Astrocyte (in vitro differentiated cells and primary cell): ENCODE measurements around the gene CORT. TPM values are rescaled to one million over a fixed set of nuclear protein-coding genes. Genes with fewer than 3 reads are reported as not detected.
A peak's percentile ranks its signal among the peaks of the same experiment; 100 is the strongest.

Experiments used
- DNase-seq: peaks from one replicate; pipeline ENCODE4 v3.0.0-alpha.2; 2010; ENCODE audit warnings: low read depth
- FAIRE-seq: peaks from 2 replicates; lab custom pipeline; 2011; peaks lifted over from hg19 to GRCh38; lab: Jason Lieb, UNC
- H2AFZ ChIP-seq: 2 replicates; pipeline ENCODE4 v1.6.0; 2012; ENCODE audit warnings: low read depth, low read length, inconsistent platforms
- H3K27ac ChIP-seq: 2 replicates; pipeline ENCODE4 v1.5.1; 2011; ENCODE audit warnings: low read depth, low read length, inconsistent platforms
- H3K27me3 ChIP-seq: 2 replicates; pipeline ENCODE4 v1.6.0; 2011; ENCODE audit warnings: low read length, inconsistent platforms; ENCODE audit not compliant: insufficient read depth
- H3K36me3 ChIP-seq: 2 replicates; pipeline ENCODE4 v1.5.1; 2011; ENCODE audit warnings: low read length, inconsistent platforms; ENCODE audit not compliant: insufficient read depth
- H3K4me1 ChIP-seq: 2 replicates; pipeline ENCODE4 v1.5.1; 2011; ENCODE audit warnings: low read length, inconsistent platforms; ENCODE audit not compliant: insufficient read depth
- H3K4me2 ChIP-seq: 2 replicates; pipeline ENCODE4 v1.6.0; 2012; ENCODE audit warnings: low read length, inconsistent platforms
- H3K4me3 ChIP-seq: 2 replicates; pipeline ENCODE4 v1.5.1; 2011; ENCODE audit warnings: low read depth, mild to moderate bottlenecking, low read length, inconsistent platforms; ENCODE audit not compliant: insufficient read depth
- H3K79me2 ChIP-seq: 2 replicates; pipeline ENCODE4 v1.6.0; 2012; ENCODE audit warnings: mild to moderate bottlenecking, low read length, inconsistent platforms; ENCODE audit not compliant: insufficient read depth
- H3K9ac ChIP-seq: 2 replicates; pipeline ENCODE4 v1.6.0; 2012; ENCODE audit warnings: mild to moderate bottlenecking, low read length, inconsistent platforms
- H3K9me3 ChIP-seq: 2 replicates; pipeline ENCODE4 v1.5.1; 2012; ENCODE audit warnings: low read depth, mild to moderate bottlenecking, low read length, inconsistent platforms; ENCODE audit not compliant: insufficient read depth
- H4K20me1 ChIP-seq: 2 replicates; pipeline ENCODE4 v1.6.0; 2012; ENCODE audit warnings: low read length, inconsistent platforms; ENCODE audit not compliant: insufficient read depth
- H3K27ac Mint-ChIP-seq: one replicate; pipeline ENCODE4 v1.8.0; 2021; ENCODE audit warnings: mild to moderate bottlenecking, mixed read lengths; ENCODE audit not compliant: unreplicated experiment
- H3K27me3 Mint-ChIP-seq: one replicate; pipeline ENCODE4 v1.8.0; 2021; ENCODE audit warnings: low read depth, mixed read lengths; ENCODE audit not compliant: unreplicated experiment
- H3K36me3 Mint-ChIP-seq: one replicate; pipeline ENCODE4 v1.8.0; 2021; ENCODE audit warnings: low read depth, mixed read lengths; ENCODE audit not compliant: unreplicated experiment
- H3K4me1 Mint-ChIP-seq: one replicate; pipeline ENCODE4 v1.8.0; 2021; ENCODE audit warnings: low read depth, mixed read lengths; ENCODE audit not compliant: unreplicated experiment
- H3K4me3 Mint-ChIP-seq: one replicate; pipeline ENCODE4 v1.8.0; 2021; ENCODE audit warnings: mild to moderate bottlenecking, moderate library complexity, mixed read lengths; ENCODE audit not compliant: unreplicated experiment
- H3K9me3 Mint-ChIP-seq: one replicate; pipeline ENCODE4 v1.8.0; 2021; ENCODE audit warnings: mild to moderate bottlenecking, mixed read lengths; ENCODE audit not compliant: unreplicated experiment
- EZH2 ChIP-seq: IDR thresholded peaks from 2 replicates; pipeline ENCODE4 v1.6.1; 2012; ENCODE audit warnings: mild to moderate bottlenecking, low read length, inconsistent platforms; ENCODE audit not compliant: insufficient read depth
- total RNA-seq: library from RNA; stranded (reverse); gene quantifications from 2 replicates; pipeline ENCODE4 v1.2.1, GENCODE V29; 2021
- TF ChIP-seq, protein P1 (sequence below): IDR thresholded peaks from 2 replicates; pipeline ENCODE4 v1.5.1; 2011; ENCODE audit warnings: low read depth, mild to moderate bottlenecking, inconsistent platforms, low read length, moderate library complexity; ENCODE audit not compliant: insufficient read depth

CORT gene
- total RNA-seq, 1 donor from 2014 or later: 0.23 TPM

DNA sequence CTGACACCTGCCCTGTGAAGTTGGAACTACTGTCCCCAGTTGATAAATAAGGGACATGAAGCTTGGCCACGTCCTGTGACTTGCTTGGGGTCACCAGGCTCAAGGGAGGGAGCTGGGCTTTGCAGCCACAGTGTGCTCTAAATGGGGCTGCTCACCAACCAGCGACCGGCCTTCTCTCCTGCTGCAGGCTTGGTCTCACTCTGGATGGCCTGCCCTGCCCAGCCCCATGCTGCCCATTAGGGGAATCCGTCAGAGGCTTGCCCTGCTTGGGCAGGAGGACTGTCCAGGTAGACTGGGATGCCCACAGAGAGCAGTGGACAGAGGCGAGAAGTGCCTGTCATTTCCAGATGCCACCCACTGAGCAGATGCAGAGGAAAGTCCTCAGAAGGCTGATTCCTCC, 20.8 kb upstream of the CORT start:
- H3K36me3 Mint-ChIP-seq: no peaks in the 10 kb centered on the region
- Histone ChIP-seq H3K36me3 (no peaks in the 10 kb centered on the region), H3K4me1 (peaks cover 12% of the 10 kb centered on the region), H3K27me3 (no peaks in the 10 kb centered on the region), H3K4me3 (no peak overlapping the region), H3K27ac (no peak overlapping the region), H4K20me1 (no peaks in the 10 kb centered on the region), H3K4me2 (no peak overlapping the region), H3K79me2 (peaks cover 13% of the 10 kb centered on the region), H3K9ac (no peak overlapping the region), H3K9me3 (no peaks in the 10 kb centered on the region), H2AFZ (no peak overlapping the region)
- H3K4me1 Mint-ChIP-seq: no peaks in the 10 kb centered on the region
- TF ChIP-seq, protein P1, sequence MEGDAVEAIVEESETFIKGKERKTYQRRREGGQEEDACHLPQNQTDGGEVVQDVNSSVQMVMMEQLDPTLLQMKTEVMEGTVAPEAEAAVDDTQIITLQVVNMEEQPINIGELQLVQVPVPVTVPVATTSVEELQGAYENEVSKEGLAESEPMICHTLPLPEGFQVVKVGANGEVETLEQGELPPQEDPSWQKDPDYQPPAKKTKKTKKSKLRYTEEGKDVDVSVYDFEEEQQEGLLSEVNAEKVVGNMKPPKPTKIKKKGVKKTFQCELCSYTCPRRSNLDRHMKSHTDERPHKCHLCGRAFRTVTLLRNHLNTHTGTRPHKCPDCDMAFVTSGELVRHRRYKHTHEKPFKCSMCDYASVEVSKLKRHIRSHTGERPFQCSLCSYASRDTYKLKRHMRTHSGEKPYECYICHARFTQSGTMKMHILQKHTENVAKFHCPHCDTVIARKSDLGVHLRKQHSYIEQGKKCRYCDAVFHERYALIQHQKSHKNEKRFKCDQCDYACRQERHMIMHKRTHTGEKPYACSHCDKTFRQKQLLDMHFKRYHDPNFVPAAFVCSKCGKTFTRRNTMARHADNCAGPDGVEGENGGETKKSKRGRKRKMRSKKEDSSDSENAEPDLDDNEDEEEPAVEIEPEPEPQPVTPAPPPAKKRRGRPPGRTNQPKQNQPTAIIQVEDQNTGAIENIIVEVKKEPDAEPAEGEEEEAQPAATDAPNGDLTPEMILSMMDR: no peak
- no peak for TF ChIP-seq EZH2
- no peaks in the 10 kb centered on the region for H3K9me3 Mint-ChIP-seq
- H3K4me3 Mint-ChIP-seq: no peak overlapping the region
- FAIRE-seq (no peak), DNase-seq (no peak)
- no peak overlapping the region for H3K27ac Mint-ChIP-seq
- no peaks in the 10 kb centered on the region for H3K27me3 Mint-ChIP-seq

DNA sequence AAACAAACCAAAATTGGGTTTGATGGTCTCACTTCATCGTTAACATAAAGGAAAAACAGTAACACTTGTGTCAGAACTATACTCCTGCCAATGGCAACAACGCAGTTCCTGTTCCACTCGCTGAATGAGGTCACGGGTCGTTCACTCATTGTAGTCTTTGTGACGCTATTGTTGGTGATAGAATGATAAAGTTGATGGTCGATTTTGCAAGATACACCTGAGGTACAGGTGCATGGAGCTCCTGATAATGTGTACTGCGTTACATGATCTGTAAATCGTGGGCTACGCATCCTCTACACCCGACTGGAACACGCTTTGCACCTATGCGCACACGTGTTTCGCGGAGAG, 20.0 kb upstream of the CORT start:
- Histone ChIP-seq H3K4me3 (peak overlapping the region; percentile 80), H3K9me3 (no peaks in the 10 kb centered on the region), H3K79me2 (peaks cover 13% of the 10 kb centered on the region), H3K36me3 (no peaks in the 10 kb centered on the region), H3K27ac (no peak overlapping the region), H3K4me2 (peak overlapping the region; percentile 95), H3K4me1 (peaks cover 12% of the 10 kb centered on the region), H4K20me1 (no peaks in the 10 kb centered on the region), H3K9ac (peak overlapping the region; percentile 86), H3K27me3 (no peaks in the 10 kb centered on the region), H2AFZ (peak overlapping the region; percentile 88)
- DNase-seq (peak; percentile 4), FAIRE-seq (no peak)
- Mint-ChIP-seq H3K36me3 (no peaks in the 10 kb centered on the region), H3K4me1 (no peaks in the 10 kb centered on the region), H3K4me3 (peak overlapping the region; percentile 86), H3K27ac (no peak overlapping the region), H3K9me3 (no peaks in the 10 kb centered on the region), H3K27me3 (no peaks in the 10 kb centered on the region)
- TF ChIP-seq, protein P1: no peak

DNA sequence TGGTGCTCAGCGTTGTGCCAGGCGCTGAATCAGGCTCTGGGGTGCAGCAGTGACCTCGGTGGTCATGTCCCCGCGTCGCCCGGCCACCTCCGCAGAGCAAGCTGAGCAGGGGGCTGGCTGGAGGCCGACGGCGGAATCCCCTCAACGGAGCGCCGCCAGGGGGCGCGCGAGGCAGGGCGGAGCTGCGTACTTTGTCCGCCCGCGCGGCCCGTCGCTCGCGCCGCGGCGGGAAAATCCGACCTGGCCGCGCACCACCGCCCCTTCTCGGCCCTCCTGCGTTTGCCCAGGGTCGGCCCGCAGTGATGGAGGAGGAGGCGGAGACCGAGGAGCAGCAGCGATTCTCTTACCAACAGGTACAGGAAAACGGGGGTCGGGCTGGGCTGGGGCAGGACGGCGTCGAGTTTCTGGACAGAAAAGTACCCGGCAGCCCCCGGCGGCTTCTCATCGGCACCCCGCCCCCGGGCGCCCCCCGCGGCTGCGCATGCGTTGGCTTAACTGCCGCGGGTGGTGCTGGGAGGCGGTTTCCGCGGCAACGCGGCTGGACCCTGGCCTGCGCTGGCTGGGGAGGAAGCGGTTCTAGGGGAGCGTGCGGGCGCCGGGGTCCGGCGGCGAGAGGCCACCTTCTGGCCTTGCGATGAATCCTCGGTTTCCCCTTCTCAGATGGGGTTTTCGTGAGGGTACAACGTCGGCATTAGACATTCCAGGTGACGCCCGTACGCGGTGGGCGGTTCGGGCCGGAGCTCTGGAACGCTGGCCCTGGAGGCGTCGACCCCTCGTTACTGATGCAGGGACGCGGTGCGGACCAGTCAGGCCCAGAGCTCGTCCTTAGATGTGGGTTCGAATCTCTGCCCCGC, 19.4 kb upstream of the CORT start, which contains the start of gene CENPS:
Gene CENPS, plus strand, starts transcription at position 218 of the 854 bp plus-strand sequence. Its CDS starts 85 bp downstream, at position 303.
- H3K9ac ChIP-seq: peak within 1 kb of the TSS; percentile 86
- TF ChIP-seq, protein P1: peak; percentile 60
- no peak for TF ChIP-seq EZH2
- Mint-ChIP-seq H3K9me3 (no peaks in the 10 kb centered on the region), H3K27me3 (no peaks in the 10 kb centered on the region), H3K36me3 (no peaks in the 10 kb centered on the region), H3K4me1 (no peaks in the 10 kb centered on the region), H3K4me3 (peak within 1 kb of the TSS; percentile 86), H3K27ac (peak within 1 kb of the TSS; percentile 21)
- no peaks in the 10 kb centered on the region for H4K20me1 ChIP-seq
- no peak for FAIRE-seq
- H2AFZ ChIP-seq: peak within 1 kb of the TSS; percentile 88
- peaks cover 13% of the 10 kb centered on the region for H3K79me2 ChIP-seq
- no peaks in the 10 kb centered on the region for H3K36me3 ChIP-seq
- peak within 1 kb of the TSS; percentile 73 for H3K27ac ChIP-seq
- peak within 1 kb of the TSS; percentile 95 for H3K4me2 ChIP-seq
- no peaks in the 10 kb centered on the region for H3K27me3 ChIP-seq
- DNase-seq: peak; percentile 65
- peak within 1 kb of the TSS; percentile 80 for H3K4me3 ChIP-seq
- H3K9me3 ChIP-seq: no peaks in the 10 kb centered on the region
- H3K4me1 ChIP-seq: peaks cover 12% of the 10 kb centered on the region
